ENCODE data around the gene SPDYE4. TPM values are rescaled to one million over a fixed set of nuclear protein-coding genes. Genes with fewer than 3 reads are reported as not detected.
A peak's percentile ranks its signal among the peaks of the same experiment; 100 is the strongest.

Gene SPDYE4
- total RNA-seq, 6 experiments from 2014 or later, result not detected

- Histone ChIP-seq H3K4me1 (no peaks in the 10 kb centered on the region), H3K36me3 (no peaks in the 10 kb centered on the region), H3K27ac (no peak overlapping the region), H3K4me3 (no peak overlapping the region), H3K9me3 (no peaks in the 10 kb centered on the region), H3K27me3 (no peaks in the 10 kb centered on the region)
- peak in 1 of 4 donors; percentile 35 for ATAC-seq
- DNase-seq, result no peak
- intact Hi-C loops (cut with DNase I), result no loop called here
- TF ChIP-seq CTCF (IDR thresholded peaks at IDR 0.05) (no peak), POLR2A (IDR thresholded peaks at IDR 0.05) (no peak)
- WGBS (ENCODE audit: insufficient coverage, low coverage, low lambda C conversion rate, missing lambda C conversion rate), result 33% methylated on average over 1 of the region's 2 CpGs
Measured at GRCh38 chr17:8788998-8789397, 30.7 kb upstream of the SPDYE4 start.

GRCh38 chr17:8785547-8786413 lies 27.4 kb upstream of the SPDYE4 start:
- H3K36me3 ChIP-seq, result no peaks in the 10 kb centered on the region
- no peak overlapping the region for H3K4me3 ChIP-seq
- TF ChIP-seq POLR2A (IDR thresholded peaks at IDR 0.05), result no peak
- peak; percentile 69 to 91 (median 88) for TF ChIP-seq CTCF (IDR thresholded peaks at IDR 0.05)
- no peaks in the 10 kb centered on the region for H3K4me1 ChIP-seq
- H3K27ac ChIP-seq, result no peak overlapping the region
- H3K9me3 ChIP-seq, result no peaks in the 10 kb centered on the region
- WGBS (ENCODE audit: insufficient coverage, low coverage, low lambda C conversion rate, missing lambda C conversion rate), result 11% methylated on average over 15 of the region's 19 CpGs
- intact Hi-C loops (cut with DNase I), result no loop called here
- DNase-seq (peak; percentile 73 to 81 (median 78)), ATAC-seq (peak; percentile 93 to 98 (median 96))
- H3K27me3 ChIP-seq, result no peaks in the 10 kb centered on the region

GRCh38 chr17:8782176-8782575 lies 23.8 kb upstream of the SPDYE4 start:
- ATAC-seq, result no peak
- Histone ChIP-seq H3K27ac (no peak overlapping the region), H3K4me1 (no peaks in the 10 kb centered on the region), H3K9me3 (no peaks in the 10 kb centered on the region), H3K36me3 (no peaks in the 10 kb centered on the region), H3K27me3 (no peaks in the 10 kb centered on the region), H3K4me3 (no peak overlapping the region)
- TF ChIP-seq CTCF (IDR thresholded peaks at IDR 0.05) (no peak), POLR2A (IDR thresholded peaks at IDR 0.05) (no peak)
- intact Hi-C loops (cut with DNase I), result no loop called here
- no peak for DNase-seq
- 93% methylated on average over 1 of the region's 1 CpG for WGBS (ENCODE audit: insufficient coverage, low coverage, low lambda C conversion rate, missing lambda C conversion rate)

- WGBS (ENCODE audit: insufficient coverage, low coverage, low lambda C conversion rate, missing lambda C conversion rate), result 62% methylated on average over 3 of the region's 4 CpGs
- DNase-seq (no peak), ATAC-seq (no peak)
- H3K4me3 ChIP-seq, result no peak overlapping the region
- H3K9me3 ChIP-seq, result no peaks in the 10 kb centered on the region
- intact Hi-C loops (cut with DNase I), result no loop called here
- no peaks in the 10 kb centered on the region for H3K4me1 ChIP-seq
- H3K36me3 ChIP-seq, result no peaks in the 10 kb centered on the region
- H3K27me3 ChIP-seq, result no peaks in the 10 kb centered on the region
- no peak for TF ChIP-seq CTCF (IDR thresholded peaks at IDR 0.05)
- no peak overlapping the region for H3K27ac ChIP-seq
Measured at GRCh38 chr17:8781776-8782175, 23.4 kb upstream of the SPDYE4 start.
